ENCODE measurements around the gene ZNF100. TPM values are rescaled to one million over a fixed set of nuclear protein-coding genes. Genes with fewer than 3 reads are reported as not detected.

Gene ZNF100
- total RNA-seq, 4 donors from 2014 or later: 1.5 to 7.1 (median 3.5) TPM

- TF ChIP-seq CTCF (IDR thresholded peaks at IDR 0.05): no peak
- TF ChIP-seq POLR2A (IDR thresholded peaks at IDR 0.05): no peak
- TF ChIP-seq EP300 (IDR thresholded peaks at IDR 0.05): no peak
- no peak for TF ChIP-seq POLR2AphosphoS5 (IDR thresholded peaks at IDR 0.05)
- Histone ChIP-seq H3K27me3 (no peaks in the 10 kb centered on the region), H3K36me3 (no peaks in the 10 kb centered on the region), H3K27ac (no peak overlapping the region), H3K4me3 (no peak overlapping the region), H3K4me1 (no peaks in the 10 kb centered on the region), H3K9me3 (peaks cover 4% of the 10 kb centered on the region)
- no peak for DNase-seq (ENCODE audit: low spot score in 2 of 2)
- WGBS: 21% methylated on average over 3 of the region's 3 CpGs
These were observed 69.7 kb downstream of the ZNF100 start for GRCh38 chr19:21697698-21698097.

GRCh38 chr19:21694171-21694906 is 73.0 kb downstream of the ZNF100 start:
- H3K4me3 ChIP-seq: no peak overlapping the region
- no peak for DNase-seq (ENCODE audit: low spot score in 2 of 2)

GRCh38 chr19:21693399-21693798 is 74.0 kb downstream of the ZNF100 start:
- no peak overlapping the region for H3K27ac ChIP-seq
- H3K36me3 ChIP-seq: no peaks in the 10 kb centered on the region
- H3K4me3 ChIP-seq: no peak overlapping the region
- peaks cover 7% of the 10 kb centered on the region for H3K9me3 ChIP-seq
- H3K27me3 ChIP-seq: no peaks in the 10 kb centered on the region
- TF ChIP-seq POLR2AphosphoS5 (IDR thresholded peaks at IDR 0.05) (no peak), EP300 (IDR thresholded peaks at IDR 0.05) (no peak), CTCF (IDR thresholded peaks at IDR 0.05) (no peak), POLR2A (IDR thresholded peaks at IDR 0.05) (no peak)
- WGBS: 93% methylated on average over 1 of the region's 1 CpG
- no peak for DNase-seq (ENCODE audit: low spot score in 2 of 2)
- no peaks in the 10 kb centered on the region for H3K4me1 ChIP-seq

More at GRCh38 chr19:21694171-21694906, 73.0 kb downstream of the ZNF100 start:
- Histone ChIP-seq H3K9me3 (peaks cover 7% of the 10 kb centered on the region), H3K27me3 (no peaks in the 10 kb centered on the region), H3K27ac (no peak overlapping the region), H3K36me3 (no peaks in the 10 kb centered on the region), H3K4me1 (no peaks in the 10 kb centered on the region)
- WGBS: 63% methylated on average over 7 of the region's 7 CpGs
- TF ChIP-seq POLR2A (IDR thresholded peaks at IDR 0.05): no peak
- no peak for TF ChIP-seq EP300 (IDR thresholded peaks at IDR 0.05)
- no peak for TF ChIP-seq POLR2AphosphoS5 (IDR thresholded peaks at IDR 0.05)
- TF ChIP-seq CTCF (IDR thresholded peaks at IDR 0.05): no peak

- Histone ChIP-seq H3K4me3 (no peak overlapping the region), H3K36me3 (no peaks in the 10 kb centered on the region), H3K27me3 (no peaks in the 10 kb centered on the region), H3K4me1 (no peaks in the 10 kb centered on the region), H3K27ac (no peak overlapping the region), H3K9me3 (peaks cover 7% of the 10 kb centered on the region)
- no peak for DNase-seq (ENCODE audit: low spot score in 2 of 2)
- TF ChIP-seq POLR2AphosphoS5 (IDR thresholded peaks at IDR 0.05): no peak
- no peak for TF ChIP-seq EP300 (IDR thresholded peaks at IDR 0.05)
- TF ChIP-seq POLR2A (IDR thresholded peaks at IDR 0.05): no peak
- 23% methylated on average over 1 of the region's 1 CpG for WGBS
These were observed 75.7 kb downstream of the ZNF100 start for GRCh38 chr19:21691661-21692060.

GRCh38 chr19:21688464-21688863 is 78.9 kb downstream of the ZNF100 start:
- no peak for TF ChIP-seq CTCF (IDR thresholded peaks at IDR 0.05)
- TF ChIP-seq POLR2AphosphoS5 (IDR thresholded peaks at IDR 0.05): no peak
- TF ChIP-seq EP300 (IDR thresholded peaks at IDR 0.05): no peak
- no peak for TF ChIP-seq POLR2A (IDR thresholded peaks at IDR 0.05)
- no peaks in the 10 kb centered on the region for H3K27me3 ChIP-seq
- 80% methylated on average over 3 of the region's 3 CpGs for WGBS
- peaks cover 3% of the 10 kb centered on the region for H3K9me3 ChIP-seq
- H3K4me3 ChIP-seq: no peak overlapping the region
- no peak for DNase-seq (ENCODE audit: low spot score in 2 of 2)
- H3K36me3 ChIP-seq: no peaks in the 10 kb centered on the region
- H3K4me1 ChIP-seq: no peaks in the 10 kb centered on the region
- H3K27ac ChIP-seq: no peak overlapping the region

Measured in suprapubic skin (tissue), 4 donors.